HL-60 (cell line): Measurements from ENCODE around the gene ZNF302.

Source experiments
- GABPA ChIP-seq: IDR thresholded peaks from 2 replicates; pipeline ENCODE4 v1.6.1; 2012; ENCODE audit warnings: low read depth
- POLR2AphosphoS5 ChIP-seq: IDR thresholded peaks from 2 replicates; pipeline ENCODE4 v1.6.1; 2012; ENCODE audit warnings: low read depth
- REST ChIP-seq: IDR thresholded peaks from 2 replicates; pipeline ENCODE4 v1.6.1; 2012; ENCODE audit warnings: low read depth; ENCODE audit not compliant: insufficient replicate concordance
- SPI1 ChIP-seq: IDR thresholded peaks from 2 replicates; pipeline ENCODE4 v1.6.1; 2012; ENCODE audit warnings: low read depth, mild to moderate bottlenecking, borderline replicate concordance
- TF ChIP-seq, protein P1 (sequence below): IDR thresholded peaks from one replicate; pipeline ENCODE4 v1.5.1; 2011; ENCODE audit warnings: low read length, control low read depth, inconsistent platforms; ENCODE audit not compliant: insufficient read depth

DNA sequence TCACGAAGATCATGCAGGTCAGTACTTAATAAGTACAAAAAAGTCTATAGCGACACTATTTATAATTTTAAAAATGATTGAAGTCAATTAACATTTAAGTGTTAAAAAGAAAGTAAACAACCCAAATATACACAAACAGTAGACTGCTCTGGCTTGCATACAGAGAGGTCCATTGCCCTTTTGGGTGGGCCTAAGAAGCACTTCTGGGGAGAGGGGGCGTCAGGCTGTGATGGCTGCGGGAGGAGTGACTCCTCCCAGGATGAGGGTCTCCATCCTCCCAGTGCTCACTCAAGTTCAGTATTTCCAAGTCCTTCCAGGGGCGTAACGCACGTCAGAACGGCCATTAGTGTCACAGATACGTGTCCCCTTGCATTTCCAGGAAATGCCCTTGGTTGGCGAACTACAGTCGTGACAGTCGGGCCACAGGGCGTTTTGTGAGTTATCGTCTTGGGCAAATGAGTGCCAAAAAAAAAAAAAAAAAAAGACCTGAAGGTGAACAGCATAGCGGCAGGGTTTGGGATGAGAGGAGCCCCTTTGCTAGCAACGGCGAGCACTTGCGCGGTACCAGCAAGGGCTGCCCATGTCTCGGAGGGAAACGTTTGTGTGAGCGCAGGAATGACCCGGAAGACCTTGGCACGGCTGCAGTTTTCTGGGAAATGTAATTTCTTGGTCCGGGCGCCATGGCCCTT, 637 bp upstream of the ZNF302 start, which contains the start of gene SCGB2B2:
- TF ChIP-seq, protein P1, sequence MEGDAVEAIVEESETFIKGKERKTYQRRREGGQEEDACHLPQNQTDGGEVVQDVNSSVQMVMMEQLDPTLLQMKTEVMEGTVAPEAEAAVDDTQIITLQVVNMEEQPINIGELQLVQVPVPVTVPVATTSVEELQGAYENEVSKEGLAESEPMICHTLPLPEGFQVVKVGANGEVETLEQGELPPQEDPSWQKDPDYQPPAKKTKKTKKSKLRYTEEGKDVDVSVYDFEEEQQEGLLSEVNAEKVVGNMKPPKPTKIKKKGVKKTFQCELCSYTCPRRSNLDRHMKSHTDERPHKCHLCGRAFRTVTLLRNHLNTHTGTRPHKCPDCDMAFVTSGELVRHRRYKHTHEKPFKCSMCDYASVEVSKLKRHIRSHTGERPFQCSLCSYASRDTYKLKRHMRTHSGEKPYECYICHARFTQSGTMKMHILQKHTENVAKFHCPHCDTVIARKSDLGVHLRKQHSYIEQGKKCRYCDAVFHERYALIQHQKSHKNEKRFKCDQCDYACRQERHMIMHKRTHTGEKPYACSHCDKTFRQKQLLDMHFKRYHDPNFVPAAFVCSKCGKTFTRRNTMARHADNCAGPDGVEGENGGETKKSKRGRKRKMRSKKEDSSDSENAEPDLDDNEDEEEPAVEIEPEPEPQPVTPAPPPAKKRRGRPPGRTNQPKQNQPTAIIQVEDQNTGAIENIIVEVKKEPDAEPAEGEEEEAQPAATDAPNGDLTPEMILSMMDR = no peak
- TF ChIP-seq POLR2AphosphoS5 (no peak), GABPA (peak; percentile 97), REST (no peak), SPI1 (no peak)
